OCI-LY7 (cell line): Measurements from ENCODE around the gene BORCS8. TPM values are rescaled to one million over a fixed set of nuclear protein-coding genes. Genes with fewer than 3 reads are reported as not detected.

ENCODE experiments used
- BruUV-seq: library from RNA; stranded (reverse); fragments of 400-500 nt; replicated peaks from 2 replicates; lab custom pipeline; 2021; lab: Mats Ljungman, UMichigan
- CTCF ChIA-PET: fragments of 300-600 bp; sonication (Branson Sonifier 250); formaldehyde crosslinking; loops from one replicate; lab custom pipeline; 2022; ENCODE audit warnings: antibody characterized with exemption; ENCODE audit not compliant: unreplicated experiment; lab: Charles Lee
- POLR2A ChIA-PET: fragments of 300-600 bp; sonication (Branson Sonifier 250); formaldehyde crosslinking; loops from one replicate; lab custom pipeline; 2022; ENCODE audit warnings: antibody characterized with exemption; lab: Charles Lee
- DNase-seq: peaks from one replicate; pipeline ENCODE4 v3.0.0-alpha.2; 2015; ENCODE audit warnings: low spot score
- H2AFZ ChIP-seq: fragments of 200-600 bp; sonication (generic), shearing (Covaris generic); 2 replicates; pipeline ENCODE4 v1.6.1; 2014; ENCODE audit warnings: mild to moderate bottlenecking, antibody characterized with exemption, low read length, moderate library complexity
- H3K27ac ChIP-seq: fragments of 200-600 bp; sonication (generic); 2 replicates; pipeline ENCODE4 v1.5.1; 2014; ENCODE audit warnings: mixed run types, low read depth, mild to moderate bottlenecking, moderate library complexity, low read length, inconsistent platforms; ENCODE audit not compliant: poor library complexity, severe bottlenecking
- H3K36me3 ChIP-seq: fragments of 200-600 bp; sonication (generic); 2 replicates; pipeline ENCODE4 v1.6.1; 2014; ENCODE audit warnings: mild to moderate bottlenecking, antibody characterized with exemption, low read length, moderate library complexity, mixed read lengths; ENCODE audit not compliant: insufficient read depth
- H3K4me1 ChIP-seq: fragments of 200-600 bp; sonication (generic); 2 replicates; pipeline ENCODE4 v1.5.1; 2014; ENCODE audit warnings: mild to moderate bottlenecking, low read length; ENCODE audit not compliant: insufficient read depth, poor library complexity, severe bottlenecking
- H3K4me2 ChIP-seq: fragments of 200-600 bp; sonication (generic); 2 replicates; pipeline ENCODE4 v1.6.1; 2014; ENCODE audit warnings: mild to moderate bottlenecking, low read length
- H3K4me3 ChIP-seq: fragments of 200-600 bp; sonication (generic); 2 replicates; pipeline ENCODE4 v1.5.1; 2014; ENCODE audit warnings: mild to moderate bottlenecking, low read depth, low read length; ENCODE audit not compliant: poor library complexity, severe bottlenecking
- H3K79me2 ChIP-seq: fragments of 200-600 bp; sonication (generic); 2 replicates; pipeline ENCODE4 v1.6.1; 2016; ENCODE audit warnings: low read depth, mild to moderate bottlenecking, low read length, moderate library complexity, mixed read lengths; ENCODE audit not compliant: insufficient read depth
- H3K9me2 ChIP-seq: fragments of 200-600 bp; sonication (generic); 2 replicates; pipeline ENCODE4 v1.6.1; 2016; ENCODE audit warnings: mild to moderate bottlenecking, low read length, mixed read lengths; ENCODE audit not compliant: insufficient read depth
- H3K9me3 ChIP-seq: fragments of 200-600 bp; sonication (generic); 2 replicates; pipeline ENCODE4 v1.6.1; 2014; ENCODE audit warnings: mild to moderate bottlenecking, mixed run types, low read length, mixed read lengths
- H4K20me1 ChIP-seq: fragments of 200-600 bp; sonication (generic); 2 replicates; pipeline ENCODE4 v1.6.1; 2014; ENCODE audit warnings: mild to moderate bottlenecking, antibody characterized with exemption, low read length, moderate library complexity, mixed read lengths; ENCODE audit not compliant: insufficient read depth
- EZH2phosphoT487 ChIP-seq: fragments of 200-600 bp; sonication (generic); IDR thresholded peaks from 2 replicates; pipeline ENCODE4 v1.6.1; 2018; ENCODE audit warnings: low read depth, borderline replicate concordance, mild to moderate bottlenecking, mixed run types, antibody characterized with exemption, low read length, moderate library complexity, mixed read lengths
- intact Hi-C: fragments of 100-400 bp; cut with micrococcal nuclease; formaldehyde crosslinking; loops from one replicate; pipeline ENCODE4 v1.10.0; 2022; ENCODE audit not compliant: unreplicated experiment
- total RNA-seq, 2 experiments: library from RNA; depleted of rRNA in 1 of 2; stranded (reverse); fragments of >200 nt in 1 of 2; shearing (Covaris generic) in 1 of 2; gene quantifications; 2 replicates each; pipeline ENCODE4 v1.2.3, GENCODE V29; 2014 to 2022
- TF ChIP-seq, protein P1 (sequence below): fragments of 200-600 bp; sonication (generic); conservative IDR thresholded peaks from 2 replicates; pipeline ENCODE4 v1.5.1; 2014; ENCODE audit warnings: mild to moderate bottlenecking, antibody characterized with exemption, low read length, moderate library complexity, mixed read lengths

The BORCS8 gene
- total RNA-seq, 2 experiments from 2014 or later = 39.8 to 40.2 TPM

DNA sequence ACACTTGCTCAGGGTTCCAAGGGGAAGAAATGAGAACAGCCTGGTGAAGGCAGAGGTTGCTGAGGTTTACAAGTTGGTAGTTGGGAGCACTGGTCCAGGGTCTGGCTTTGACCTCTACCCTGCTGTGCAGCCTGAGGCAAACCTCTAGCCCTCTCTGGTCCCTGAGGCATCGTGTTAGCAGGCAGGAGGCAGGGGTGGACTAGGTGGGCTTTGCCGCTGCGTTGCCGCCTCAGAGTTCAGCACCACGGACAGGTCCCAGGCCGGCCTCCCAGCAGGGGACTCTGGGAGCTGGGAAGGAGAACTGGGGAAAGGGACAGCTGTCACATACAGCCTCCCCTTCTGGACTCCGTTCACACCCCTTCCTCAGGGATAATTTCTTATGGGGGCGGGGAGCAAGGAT is 22.9 kb upstream of the BORCS8 start:
- no TSS peak for BruUV-seq
- Histone ChIP-seq H4K20me1 (no peaks in the 10 kb centered on the region), H3K9me3 (no peaks in the 10 kb centered on the region), H2AFZ (no peak overlapping the region), H3K36me3 (no peaks in the 10 kb centered on the region), H3K79me2 (no peaks in the 10 kb centered on the region), H3K4me1 (no peaks in the 10 kb centered on the region), H3K9me2 (no peaks in the 10 kb centered on the region), H3K4me2 (no peak overlapping the region), H3K27ac (no peak overlapping the region), H3K4me3 (no peak overlapping the region)
- intact Hi-C loops = no loop called here
- TF ChIP-seq, protein P1, sequence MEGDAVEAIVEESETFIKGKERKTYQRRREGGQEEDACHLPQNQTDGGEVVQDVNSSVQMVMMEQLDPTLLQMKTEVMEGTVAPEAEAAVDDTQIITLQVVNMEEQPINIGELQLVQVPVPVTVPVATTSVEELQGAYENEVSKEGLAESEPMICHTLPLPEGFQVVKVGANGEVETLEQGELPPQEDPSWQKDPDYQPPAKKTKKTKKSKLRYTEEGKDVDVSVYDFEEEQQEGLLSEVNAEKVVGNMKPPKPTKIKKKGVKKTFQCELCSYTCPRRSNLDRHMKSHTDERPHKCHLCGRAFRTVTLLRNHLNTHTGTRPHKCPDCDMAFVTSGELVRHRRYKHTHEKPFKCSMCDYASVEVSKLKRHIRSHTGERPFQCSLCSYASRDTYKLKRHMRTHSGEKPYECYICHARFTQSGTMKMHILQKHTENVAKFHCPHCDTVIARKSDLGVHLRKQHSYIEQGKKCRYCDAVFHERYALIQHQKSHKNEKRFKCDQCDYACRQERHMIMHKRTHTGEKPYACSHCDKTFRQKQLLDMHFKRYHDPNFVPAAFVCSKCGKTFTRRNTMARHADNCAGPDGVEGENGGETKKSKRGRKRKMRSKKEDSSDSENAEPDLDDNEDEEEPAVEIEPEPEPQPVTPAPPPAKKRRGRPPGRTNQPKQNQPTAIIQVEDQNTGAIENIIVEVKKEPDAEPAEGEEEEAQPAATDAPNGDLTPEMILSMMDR = no peak
- no peak for TF ChIP-seq EZH2phosphoT487
- peak; percentile 30 for DNase-seq
- ChIA-PET POLR2A (interaction anchor here (0.7 kb wide), 1 partner anchor 15 kb away, joined by 5 read pairs; no protein-coding TSS in a partner anchor), CTCF (no interaction called here)

GRCh38 chr19:19214159-19214490 is 22.2 kb upstream of the BORCS8 start:
- Histone ChIP-seq H3K4me1 (no peaks in the 10 kb centered on the region), H3K27ac (no peak overlapping the region), H3K4me3 (no peak overlapping the region), H2AFZ (no peak overlapping the region), H3K36me3 (no peaks in the 10 kb centered on the region), H4K20me1 (no peaks in the 10 kb centered on the region), H3K79me2 (no peaks in the 10 kb centered on the region), H3K9me3 (no peaks in the 10 kb centered on the region), H3K9me2 (no peaks in the 10 kb centered on the region), H3K4me2 (no peak overlapping the region)
- intact Hi-C loops = no loop called here
- DNase-seq = no peak
- ChIA-PET POLR2A (interaction anchor here (0.7 kb wide), 1 partner anchor 16 kb away, joined by 5 read pairs; no protein-coding TSS in a partner anchor), CTCF (no interaction called here)
- TF ChIP-seq, protein P1 = no peak
- no peak for TF ChIP-seq EZH2phosphoT487
- BruUV-seq = no TSS peak

GRCh38 chr19:19213426-19214158 is 21.6 kb upstream of the BORCS8 start:
- H3K36me3 ChIP-seq = no peaks in the 10 kb centered on the region
- no peaks in the 10 kb centered on the region for H3K4me1 ChIP-seq
- no peak overlapping the region for H2AFZ ChIP-seq
- no TSS peak for BruUV-seq
- POLR2A ChIA-PET = no interaction called here
- no peaks in the 10 kb centered on the region for H4K20me1 ChIP-seq
- no peak overlapping the region for H3K27ac ChIP-seq
- intact Hi-C loops = no loop called here
- H3K4me2 ChIP-seq = no peak overlapping the region
- H3K79me2 ChIP-seq = no peaks in the 10 kb centered on the region
- H3K9me3 ChIP-seq = no peaks in the 10 kb centered on the region
- CTCF ChIA-PET = no interaction called here
- TF ChIP-seq EZH2phosphoT487 = no peak
- TF ChIP-seq, protein P1 = no peak
- no peaks in the 10 kb centered on the region for H3K9me2 ChIP-seq
- no peak overlapping the region for H3K4me3 ChIP-seq
- no peak for DNase-seq
